ENCODE measurements around the gene COL25A1. TPM values are rescaled to one million over a fixed set of nuclear protein-coding genes. Genes with fewer than 3 reads are reported as not detected.
"Not testable (repeated sequence)": the region's sequence is repeated elsewhere in the genome, so short reads cannot be mapped to it uniquely, and the experiment has no call there.

COL25A1 gene
- total RNA-seq, 1 donor from 2014 or later, result 14.1 TPM

GRCh38 chr4:109169170-109169569, 133.3 kb downstream of the COL25A1 start:
- no peak for DNase-seq

- no peak for DNase-seq
These were observed 135.9 kb downstream of the COL25A1 start for GRCh38 chr4:109166586-109166985.

GRCh38 chr4:109166126-109166525, 136.3 kb downstream of the COL25A1 start:
- no peak for DNase-seq

GRCh38 chr4:109164011-109164410, 138.4 kb downstream of the COL25A1 start:
- no peak for DNase-seq

GRCh38 chr4:109163493-109163892, 139.0 kb downstream of the COL25A1 start:
- no peak for DNase-seq

- DNase-seq, result no peak
These were observed 139.7 kb downstream of the COL25A1 start for GRCh38 chr4:109162759-109163158.

GRCh38 chr4:109160494-109160893, 142.0 kb downstream of the COL25A1 start:
- DNase-seq, result no peak

GRCh38 chr4:109157696-109158095, 144.8 kb downstream of the COL25A1 start:
- DNase-seq, result peak; percentile 46

- no peak for DNase-seq
These were observed 145.3 kb downstream of the COL25A1 start for GRCh38 chr4:109157205-109157604.

- peak; percentile 31 for DNase-seq
These were observed 146.1 kb downstream of the COL25A1 start for GRCh38 chr4:109156356-109156755.

- DNase-seq, result peak; percentile 33
These were observed 146.7 kb downstream of the COL25A1 start for GRCh38 chr4:109155682-109156283.

GRCh38 chr4:109155084-109155483, 147.4 kb downstream of the COL25A1 start:
- DNase-seq, result no peak

- peak; percentile 7 for DNase-seq
These were observed 148.0 kb downstream of the COL25A1 start for GRCh38 chr4:109154424-109154823.

GRCh38 chr4:109149836-109150235, 152.6 kb downstream of the COL25A1 start:
- DNase-seq, result no peak

- DNase-seq, result no peak
These were observed 153.8 kb downstream of the COL25A1 start for GRCh38 chr4:109148577-109149075.

- no peak for DNase-seq
These were observed 155.3 kb downstream of the COL25A1 start for GRCh38 chr4:109147135-109147534.

GRCh38 chr4:109146499-109146898, 156.0 kb downstream of the COL25A1 start:
- DNase-seq, result peak; percentile 25

- DNase-seq, result not testable (repeated sequence)
These were observed 164.3 kb downstream of the COL25A1 start for GRCh38 chr4:109138125-109138524.

- no peak for DNase-seq
These were observed 167.5 kb downstream of the COL25A1 start for GRCh38 chr4:109134921-109135320.

- no peak for DNase-seq
These were observed 168.2 kb downstream of the COL25A1 start for GRCh38 chr4:109134268-109134667.

GRCh38 chr4:109131559-109131958, 170.9 kb downstream of the COL25A1 start:
- no peak for DNase-seq

- DNase-seq, result no peak
These were observed 173.9 kb downstream of the COL25A1 start for GRCh38 chr4:109128589-109128988.

GRCh38 chr4:109127866-109128265, 174.6 kb downstream of the COL25A1 start:
- no peak for DNase-seq

- DNase-seq, result no peak
These were observed 175.6 kb downstream of the COL25A1 start for GRCh38 chr4:109126856-109127255.

GRCh38 chr4:109125084-109125483, 177.4 kb downstream of the COL25A1 start:
- DNase-seq, result no peak

Measured in tongue (tissue), 2 donors.